ENCODE results near the gene NPM3. TPM values are rescaled to one million over a fixed set of nuclear protein-coding genes. Genes with fewer than 3 reads are reported as not detected.

Gene NPM3
- total RNA-seq, 1 donor from 2014 or later, result 115 TPM

GRCh38 chr10:101777619-101778145, 5.6 kb downstream of the NPM3 start:
- Histone ChIP-seq H3K36me3 (ENCODE audit: control insufficient read depth, insufficient read depth, low read length) (no peaks in the 10 kb centered on the region), H3K27me3 (ENCODE audit: control insufficient read depth, insufficient read depth, low read length) (peaks cover 62% of the 10 kb centered on the region), H3K4me3 (ENCODE audit: low read depth, low read length) (no peak overlapping the region)
- TF ChIP-seq, protein P1, sequence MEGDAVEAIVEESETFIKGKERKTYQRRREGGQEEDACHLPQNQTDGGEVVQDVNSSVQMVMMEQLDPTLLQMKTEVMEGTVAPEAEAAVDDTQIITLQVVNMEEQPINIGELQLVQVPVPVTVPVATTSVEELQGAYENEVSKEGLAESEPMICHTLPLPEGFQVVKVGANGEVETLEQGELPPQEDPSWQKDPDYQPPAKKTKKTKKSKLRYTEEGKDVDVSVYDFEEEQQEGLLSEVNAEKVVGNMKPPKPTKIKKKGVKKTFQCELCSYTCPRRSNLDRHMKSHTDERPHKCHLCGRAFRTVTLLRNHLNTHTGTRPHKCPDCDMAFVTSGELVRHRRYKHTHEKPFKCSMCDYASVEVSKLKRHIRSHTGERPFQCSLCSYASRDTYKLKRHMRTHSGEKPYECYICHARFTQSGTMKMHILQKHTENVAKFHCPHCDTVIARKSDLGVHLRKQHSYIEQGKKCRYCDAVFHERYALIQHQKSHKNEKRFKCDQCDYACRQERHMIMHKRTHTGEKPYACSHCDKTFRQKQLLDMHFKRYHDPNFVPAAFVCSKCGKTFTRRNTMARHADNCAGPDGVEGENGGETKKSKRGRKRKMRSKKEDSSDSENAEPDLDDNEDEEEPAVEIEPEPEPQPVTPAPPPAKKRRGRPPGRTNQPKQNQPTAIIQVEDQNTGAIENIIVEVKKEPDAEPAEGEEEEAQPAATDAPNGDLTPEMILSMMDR (IDR thresholded peaks at IDR 0.05; ENCODE audit: insufficient read depth, low read length, poor library complexity, severe bottlenecking), result no peak
- no peak for DNase-seq (ENCODE audit: low read depth)

- H3K27me3 ChIP-seq (ENCODE audit: control insufficient read depth, insufficient read depth, low read length), result peaks cover 74% of the 10 kb centered on the region
- no peak overlapping the region for H3K4me3 ChIP-seq (ENCODE audit: low read depth, low read length)
- DNase-seq (ENCODE audit: low read depth), result no peak
- TF ChIP-seq, protein P1 (IDR thresholded peaks at IDR 0.05; ENCODE audit: insufficient read depth, low read length, poor library complexity, severe bottlenecking), result no peak
- no peaks in the 10 kb centered on the region for H3K36me3 ChIP-seq (ENCODE audit: control insufficient read depth, insufficient read depth, low read length)
Observed at GRCh38 chr10:101776161-101776817, 7.0 kb downstream of the NPM3 start.

- Histone ChIP-seq H3K36me3 (ENCODE audit: control insufficient read depth, insufficient read depth, low read length) (no peaks in the 10 kb centered on the region), H3K27me3 (ENCODE audit: control insufficient read depth, insufficient read depth, low read length) (peaks cover 77% of the 10 kb centered on the region), H3K4me3 (ENCODE audit: low read depth, low read length) (no peak within 1 kb of the TSS)
- no peak for DNase-seq (ENCODE audit: low read depth)
- TF ChIP-seq, protein P1 (IDR thresholded peaks at IDR 0.05; ENCODE audit: insufficient read depth, low read length, poor library complexity, severe bottlenecking), result no peak
Observed at GRCh38 chr10:101775273-101776160, 7.7 kb downstream of the NPM3 start, which contains the start of gene FGF8. Gene FGF8, minus strand, starts transcription at chr10:101776114. Its CDS starts 214 bp downstream, at chr10:101775900.

GRCh38 chr10:101774589-101775272, 8.5 kb downstream of the NPM3 start:
- DNase-seq (ENCODE audit: low read depth), result no peak
- TF ChIP-seq, protein P1 (IDR thresholded peaks at IDR 0.05; ENCODE audit: insufficient read depth, low read length, poor library complexity, severe bottlenecking), result no peak
- Histone ChIP-seq H3K4me3 (ENCODE audit: low read depth, low read length) (no peak overlapping the region), H3K36me3 (ENCODE audit: control insufficient read depth, insufficient read depth, low read length) (no peaks in the 10 kb centered on the region), H3K27me3 (ENCODE audit: control insufficient read depth, insufficient read depth, low read length) (peaks cover 76% of the 10 kb centered on the region)

- Histone ChIP-seq H3K27me3 (ENCODE audit: control insufficient read depth, insufficient read depth, low read length) (peaks cover 74% of the 10 kb centered on the region), H3K36me3 (ENCODE audit: control insufficient read depth, insufficient read depth, low read length) (no peaks in the 10 kb centered on the region), H3K4me3 (ENCODE audit: low read depth, low read length) (no peak overlapping the region)
- TF ChIP-seq, protein P1 (IDR thresholded peaks at IDR 0.05; ENCODE audit: insufficient read depth, low read length, poor library complexity, severe bottlenecking), result no peak
- DNase-seq (ENCODE audit: low read depth), result no peak
Observed at GRCh38 chr10:101773923-101774588, 9.2 kb downstream of the NPM3 start.
